Astrocyte (in vitro differentiated cells and primary cell): ENCODE data around the gene DNPH1.

Source experiments
- EZH2 ChIP-seq: IDR thresholded peaks from 2 replicates; pipeline ENCODE4 v1.6.1; 2012; ENCODE audit warnings: mild to moderate bottlenecking, low read length, inconsistent platforms; ENCODE audit not compliant: insufficient read depth
- TF ChIP-seq, protein P1 (sequence below): IDR thresholded peaks from 2 replicates; pipeline ENCODE4 v1.5.1; 2011; ENCODE audit warnings: low read depth, mild to moderate bottlenecking, inconsistent platforms, low read length, moderate library complexity; ENCODE audit not compliant: insufficient read depth

DNA sequence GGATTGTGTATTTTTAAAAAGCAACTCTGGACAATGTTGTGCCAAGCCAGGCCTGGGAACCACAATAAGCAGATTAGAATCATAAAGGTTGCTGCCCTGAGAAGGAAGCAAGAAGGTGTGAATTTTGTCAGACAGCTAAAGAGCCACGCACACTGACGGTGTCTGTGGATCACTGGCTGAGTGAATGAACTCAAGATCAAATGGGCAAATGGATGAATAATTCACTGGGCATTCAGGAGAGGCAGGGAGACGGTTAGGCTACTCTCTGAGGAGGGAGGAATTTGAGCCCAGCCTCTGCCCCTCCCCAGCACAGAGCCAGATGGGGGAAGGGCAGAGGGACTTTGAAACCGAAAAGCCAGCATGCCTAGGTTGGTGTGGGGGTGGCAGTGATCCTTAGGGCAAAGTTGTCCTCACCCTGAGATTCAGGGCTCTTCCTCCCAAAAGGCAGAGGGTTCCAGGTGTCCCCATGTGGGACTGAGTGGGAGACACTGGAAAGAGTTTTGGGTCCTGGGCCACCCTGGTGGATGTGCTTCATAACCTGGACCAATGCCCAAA is 49.3 kb upstream of the DNPH1 start:
- TF ChIP-seq, protein P1, sequence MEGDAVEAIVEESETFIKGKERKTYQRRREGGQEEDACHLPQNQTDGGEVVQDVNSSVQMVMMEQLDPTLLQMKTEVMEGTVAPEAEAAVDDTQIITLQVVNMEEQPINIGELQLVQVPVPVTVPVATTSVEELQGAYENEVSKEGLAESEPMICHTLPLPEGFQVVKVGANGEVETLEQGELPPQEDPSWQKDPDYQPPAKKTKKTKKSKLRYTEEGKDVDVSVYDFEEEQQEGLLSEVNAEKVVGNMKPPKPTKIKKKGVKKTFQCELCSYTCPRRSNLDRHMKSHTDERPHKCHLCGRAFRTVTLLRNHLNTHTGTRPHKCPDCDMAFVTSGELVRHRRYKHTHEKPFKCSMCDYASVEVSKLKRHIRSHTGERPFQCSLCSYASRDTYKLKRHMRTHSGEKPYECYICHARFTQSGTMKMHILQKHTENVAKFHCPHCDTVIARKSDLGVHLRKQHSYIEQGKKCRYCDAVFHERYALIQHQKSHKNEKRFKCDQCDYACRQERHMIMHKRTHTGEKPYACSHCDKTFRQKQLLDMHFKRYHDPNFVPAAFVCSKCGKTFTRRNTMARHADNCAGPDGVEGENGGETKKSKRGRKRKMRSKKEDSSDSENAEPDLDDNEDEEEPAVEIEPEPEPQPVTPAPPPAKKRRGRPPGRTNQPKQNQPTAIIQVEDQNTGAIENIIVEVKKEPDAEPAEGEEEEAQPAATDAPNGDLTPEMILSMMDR: no peak
- TF ChIP-seq EZH2: no peak
